Endothelial cell of umbilical vein (primary cell): ENCODE measurements around the gene HIVEP3. TPM values are rescaled to one million over a fixed set of nuclear protein-coding genes. Genes with fewer than 3 reads are reported as not detected.

Source experiments
- BruUV-seq: library from RNA; stranded (reverse); fragments of 400-500 nt; replicated peaks from 2 replicates; lab custom pipeline; 2021; lab: Mats Ljungman, UMichigan
- CTCF ChIA-PET: fragments of 300-600, 350-600 bp; sonication (Branson Sonifier 250); formaldehyde crosslinking; loops from one replicate; lab custom pipeline; 2021; ENCODE audit warnings: antibody characterized with exemption, inconsistent platforms; lab: Charles Lee
- POLR2A ChIA-PET: fragments of 300-600, 350-600 bp; sonication (Branson Sonifier 250); formaldehyde crosslinking; loops from one replicate; lab custom pipeline; 2021; ENCODE audit warnings: antibody characterized with exemption, inconsistent platforms; lab: Charles Lee
- DNase-seq: peaks from one replicate; pipeline ENCODE4 v3.0.0-alpha.2; 2011; ENCODE audit warnings: low read depth, low spot score
- FAIRE-seq: peaks from 2 replicates; lab custom pipeline; 2011; peaks lifted over from hg19 to GRCh38; lab: Jason Lieb, UNC
- H2AFZ ChIP-seq: 2 replicates; pipeline ENCODE4 v1.6.0; 2012; ENCODE audit warnings: low read depth, low read length, control low read depth, inconsistent platforms
- H3K27ac ChIP-seq: 2 replicates; pipeline ENCODE4 v1.5.1; 2011; ENCODE audit warnings: low read depth, mild to moderate bottlenecking, control low read depth, low read length, moderate library complexity; ENCODE audit not compliant: insufficient read depth
- H3K27me3 ChIP-seq, 2 experiments: 2 replicates each; pipeline versions ENCODE4 v1.6.0 to v1.6.1; 2011; ENCODE audit warnings: low read length in 2 of 2, mixed read lengths in 1 of 2; ENCODE audit not compliant: control insufficient read depth in 2 of 2, insufficient read depth in 2 of 2
- H3K36me3 ChIP-seq, 2 experiments: 2 replicates in 1 of 2; 3 replicates in 1 of 2; pipeline ENCODE4 v1.5.1; 2011; ENCODE audit warnings: low read length in 2 of 2, mild to moderate bottlenecking in 1 of 2, moderate library complexity in 1 of 2; ENCODE audit not compliant: control insufficient read depth in 2 of 2, insufficient read depth in 2 of 2; ENCODE audit errors: extremely low read depth in 1 of 2
- H3K4me1 ChIP-seq: 3 replicates; pipeline ENCODE4 v1.5.1; 2011; ENCODE audit warnings: mild to moderate bottlenecking, low read length; ENCODE audit not compliant: control insufficient read depth, insufficient read depth; ENCODE audit errors: extremely low read depth
- H3K4me2 ChIP-seq: 2 replicates; pipeline ENCODE4 v1.6.1; 2011; ENCODE audit warnings: low read length, control low read depth, mixed read lengths; ENCODE audit not compliant: insufficient read depth
- H3K4me3 ChIP-seq, 3 experiments: fragments of 200-600 bp in 1 of 3; sonication (generic), shearing (Covaris generic) in 1 of 3; replicated peaks in 1 of 3; 2 replicates each; pipeline ENCODE4 v1.5.1; 2011 to 2016; ENCODE audit warnings: control low read depth in 3 of 3, low read length in 3 of 3, mild to moderate bottlenecking in 2 of 3, inconsistent platforms in 1 of 3, low read depth in 1 of 3, moderate library complexity in 1 of 3; ENCODE audit not compliant: insufficient read depth in 1 of 3
- H3K79me2 ChIP-seq: 2 replicates; pipeline ENCODE4 v1.6.0; 2012; ENCODE audit warnings: low read length, inconsistent platforms; ENCODE audit not compliant: control insufficient read depth, insufficient read depth
- H3K9ac ChIP-seq: replicated peaks from 2 replicates; pipeline ENCODE3; 2011; ENCODE audit warnings: low read length, control low read depth; ENCODE audit not compliant: insufficient read depth; ENCODE audit errors: extremely low read depth
- H3K9me1 ChIP-seq: replicated peaks from 3 replicates; pipeline ENCODE4 v1.6.0; 2011; ENCODE audit warnings: mild to moderate bottlenecking, low read length; ENCODE audit not compliant: control insufficient read depth, insufficient read depth; ENCODE audit errors: extremely low read depth
- H3K9me3 ChIP-seq: replicated peaks from 2 replicates; pipeline ENCODE4 v1.5.1; 2012; ENCODE audit warnings: low read length, inconsistent platforms; ENCODE audit not compliant: control insufficient read depth, insufficient read depth
- H4K20me1 ChIP-seq: replicated peaks from 2 replicates; pipeline ENCODE3; 2011; ENCODE audit warnings: mild to moderate bottlenecking, low read length; ENCODE audit not compliant: control insufficient read depth, insufficient read depth; ENCODE audit errors: extremely low read depth
- CTCF ChIP-seq, 2 donors: IDR thresholded peaks; 1 replicate in 1 of 2; 2 replicates in 1 of 2; pipeline ENCODE4 v1.5.1; 2011; ENCODE audit warnings: low read length in 2 of 2, mild to moderate bottlenecking in 2 of 2, moderate library complexity in 2 of 2, control low read depth in 1 of 2, inconsistent platforms in 1 of 2, low read depth in 1 of 2; ENCODE audit not compliant: insufficient read depth in 1 of 2; ENCODE audit errors: extremely low read depth in 1 of 2
- FOS ChIP-seq: IDR thresholded peaks from 2 replicates; pipeline ENCODE4 v1.6.1; 2011; ENCODE audit warnings: mild to moderate bottlenecking, low read length, moderate library complexity, borderline replicate concordance; ENCODE audit not compliant: insufficient read depth
- dilution Hi-C: fragments of 300-500 bp; cut with MboI; formaldehyde crosslinking; loops from one replicate; pipeline ENCODE4 v1.15.0; 2019; ENCODE audit warnings: low sequenced_read_pairs; ENCODE audit not compliant: extremely low pct_ligation_motif_present
- intact Hi-C: fragments of 100-400 bp; cut with micrococcal nuclease; formaldehyde crosslinking; loops from one replicate; pipeline ENCODE4 v1.10.0; 2022
- polyA plus RNA-seq, 4 experiments: library from polyadenylated mRNA; depleted of rRNA in 3 of 4; stranded (reverse) in 3 of 4; unstranded in 1 of 4; fragments of >200 nt; gene quantifications; 2 replicates each; pipeline versions ENCODE4 v1.2.1 to v1.2.3, GENCODE V29; 2011 to 2012; ENCODE audit warnings: missing spikeins in 1 of 4
- total RNA-seq: library from RNA; stranded (reverse); gene quantifications from 2 replicates; pipeline ENCODE4 v1.2.3, GENCODE V29; 2021

Gene HIVEP3
- total and polyA plus RNA-seq, 2 donors (not counting 3 experiments of a cell fraction or from before 2014, with no cell fraction given), result 3.4 to 4.0 TPM

- Histone ChIP-seq H3K4me3 (peak overlapping the region in 1 of 3 experiments; percentile 12), H3K9ac (peak overlapping the region; percentile 51), H3K9me1 (no peaks in the 10 kb centered on the region), H3K27me3 (no peaks in the 10 kb centered on the region), H3K4me1 (peaks cover 22% of the 10 kb centered on the region), H3K4me2 (peak overlapping the region; percentile 48), H3K27ac (peak overlapping the region; percentile 88), H3K9me3 (no peaks in the 10 kb centered on the region), H2AFZ (peak overlapping the region; percentile 37), H4K20me1 (no peaks in the 10 kb centered on the region), H3K79me2 (no peaks in the 10 kb centered on the region), H3K36me3 (no peaks in the 10 kb centered on the region)
- CTCF ChIA-PET, result interaction anchor here (3.2 to 4.2 kb wide), 2 partner anchors 20 to 21 kb away, joined by 13 to 33 read pairs; no protein-coding TSS in a partner anchor
- intact Hi-C loops (no loop called here), dilution Hi-C loops (no loop called here)
- DNase-seq (peak; percentile 45), FAIRE-seq (no peak)
- TF ChIP-seq CTCF (IDR thresholded peaks at IDR 0.05; ENCODE audit: extremely low read depth in 1 of 2, insufficient read depth in 1 of 2, low read depth in 1 of 2, low read length in 2 of 2), result peak in 1 of 2 donors; percentile 7
- TF ChIP-seq FOS, result no peak
- BruUV-seq, result no TSS peak
- POLR2A ChIA-PET, result interaction anchor here (1.3 kb wide), 1 partner anchor 21 kb away, joined by 3 read pairs; no protein-coding TSS in a partner anchor
These were observed 423.3 kb downstream of the HIVEP3 start for GRCh38 chr1:41495210-41495948.
